ENCODE measurements around the gene POPDC3. TPM values are rescaled to one million over a fixed set of nuclear protein-coding genes. Genes with fewer than 3 reads are reported as not detected.

POPDC3 gene
- total RNA-seq, 1 donor from 2014 or later = 56.9 TPM

DNA sequence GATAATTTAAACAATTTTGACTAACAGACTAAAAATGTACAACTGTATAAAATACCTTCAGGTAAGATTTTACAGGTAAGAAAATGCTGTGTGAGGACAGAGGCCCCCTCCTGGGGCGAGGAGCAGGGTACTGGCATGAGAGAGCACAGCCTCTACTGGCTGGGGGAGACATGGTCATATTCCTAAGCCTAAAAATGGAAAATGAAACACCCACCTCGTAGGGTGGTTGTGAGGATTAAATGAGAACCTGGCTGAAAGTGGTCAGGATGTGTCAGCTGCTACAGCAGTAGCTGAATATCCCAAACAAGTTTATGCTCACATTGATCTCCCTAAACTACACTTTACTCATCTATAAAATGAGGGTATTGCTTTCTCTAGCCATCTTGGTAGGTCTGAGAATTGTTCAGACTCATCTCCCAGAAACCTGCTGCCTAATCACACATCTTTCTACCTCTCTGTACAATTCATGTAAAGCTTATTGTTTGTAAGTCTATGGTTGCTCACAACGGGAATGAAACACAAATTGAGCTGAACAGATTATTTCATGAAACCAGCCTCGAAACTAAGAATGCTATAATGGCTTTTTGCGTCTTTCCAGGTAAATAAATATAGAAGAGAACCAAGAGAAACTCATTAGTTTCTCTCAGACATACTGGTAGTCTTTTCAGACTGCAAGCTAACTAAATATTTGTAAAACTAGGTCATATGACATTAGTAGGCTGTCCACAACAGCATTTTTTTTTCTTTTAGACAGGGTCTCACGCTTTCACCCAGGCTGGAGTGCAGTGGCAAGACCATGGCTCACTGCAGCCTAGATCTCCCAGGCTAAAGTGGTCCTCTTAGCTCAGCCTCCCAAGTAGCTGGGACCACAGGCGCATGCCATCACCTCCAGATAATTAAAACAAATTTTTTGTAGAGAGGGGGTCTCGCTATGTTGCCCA lies 69.6 kb downstream of the POPDC3 start:
- H3K4me1 ChIP-seq = peaks cover 18% of the 10 kb centered on the region
- TF ChIP-seq, protein P1, sequence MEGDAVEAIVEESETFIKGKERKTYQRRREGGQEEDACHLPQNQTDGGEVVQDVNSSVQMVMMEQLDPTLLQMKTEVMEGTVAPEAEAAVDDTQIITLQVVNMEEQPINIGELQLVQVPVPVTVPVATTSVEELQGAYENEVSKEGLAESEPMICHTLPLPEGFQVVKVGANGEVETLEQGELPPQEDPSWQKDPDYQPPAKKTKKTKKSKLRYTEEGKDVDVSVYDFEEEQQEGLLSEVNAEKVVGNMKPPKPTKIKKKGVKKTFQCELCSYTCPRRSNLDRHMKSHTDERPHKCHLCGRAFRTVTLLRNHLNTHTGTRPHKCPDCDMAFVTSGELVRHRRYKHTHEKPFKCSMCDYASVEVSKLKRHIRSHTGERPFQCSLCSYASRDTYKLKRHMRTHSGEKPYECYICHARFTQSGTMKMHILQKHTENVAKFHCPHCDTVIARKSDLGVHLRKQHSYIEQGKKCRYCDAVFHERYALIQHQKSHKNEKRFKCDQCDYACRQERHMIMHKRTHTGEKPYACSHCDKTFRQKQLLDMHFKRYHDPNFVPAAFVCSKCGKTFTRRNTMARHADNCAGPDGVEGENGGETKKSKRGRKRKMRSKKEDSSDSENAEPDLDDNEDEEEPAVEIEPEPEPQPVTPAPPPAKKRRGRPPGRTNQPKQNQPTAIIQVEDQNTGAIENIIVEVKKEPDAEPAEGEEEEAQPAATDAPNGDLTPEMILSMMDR (IDR thresholded peaks at IDR 0.05; ENCODE audit: borderline replicate concordance) = no peak
- H3K9me3 ChIP-seq (replicated peaks) = no peaks in the 10 kb centered on the region
- H3K27me3 ChIP-seq (ENCODE audit: low read depth) = no peaks in the 10 kb centered on the region
- no peak for DNase-seq
- no peak overlapping the region for H3K27ac ChIP-seq (replicated peaks)
- no peak overlapping the region for H3K4me3 ChIP-seq
- intact Hi-C loops (cut with micrococcal nuclease) = no loop called here
- peaks cover 57% of the 10 kb centered on the region for H3K36me3 ChIP-seq

DNA sequence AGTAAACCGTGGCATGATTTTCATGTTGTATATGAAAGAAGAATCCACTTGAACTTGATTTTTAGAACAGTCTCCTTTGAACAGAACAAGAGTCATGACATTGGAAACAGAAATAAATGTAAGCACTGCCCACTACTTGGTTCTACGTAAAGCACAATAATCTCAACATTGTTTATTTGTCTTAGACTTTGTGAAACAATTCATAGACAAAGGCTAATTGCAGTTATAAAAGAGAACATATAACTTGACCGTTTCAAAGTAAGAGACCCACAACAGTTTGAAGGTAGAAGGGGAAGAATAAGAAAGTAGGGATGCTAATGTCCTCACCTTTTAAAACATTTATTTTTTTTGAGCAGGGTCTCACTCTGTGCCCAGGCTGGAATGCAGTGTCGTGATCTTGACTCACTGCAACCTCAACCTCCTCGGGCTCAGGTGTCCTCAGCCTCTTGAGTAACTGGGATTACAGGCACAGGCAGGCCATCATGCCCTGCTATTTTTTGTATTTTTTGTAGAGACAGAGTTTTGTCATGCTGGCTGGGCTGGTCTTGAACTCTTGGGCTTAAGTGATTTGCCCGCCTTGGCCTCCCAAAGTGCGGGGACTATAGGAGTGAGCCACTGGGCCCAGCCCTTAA lies 71.1 kb downstream of the POPDC3 start:
- Histone ChIP-seq H3K36me3 (peaks cover 47% of the 10 kb centered on the region), H3K27me3 (ENCODE audit: low read depth) (no peaks in the 10 kb centered on the region), H3K4me3 (no peak overlapping the region), H3K4me1 (peaks cover 13% of the 10 kb centered on the region), H3K27ac (replicated peaks) (no peak overlapping the region), H3K9me3 (replicated peaks) (no peaks in the 10 kb centered on the region)
- TF ChIP-seq, protein P1 (IDR thresholded peaks at IDR 0.05; ENCODE audit: borderline replicate concordance) = no peak
- intact Hi-C loops (cut with micrococcal nuclease) = no loop called here
- DNase-seq = no peak

Other genes starting within 250 kb of the POPDC3 start
- not detected for gene LIN28B, start 222.9 kb downstream of the POPDC3 start, total RNA-seq
- 25.2 TPM for gene PREP, start 223.1 kb upstream of the POPDC3 start, total RNA-seq